HepG2 (cell line): ENCODE data around the gene ASPHD1. TPM values are rescaled to one million over a fixed set of nuclear protein-coding genes. Genes with fewer than 3 reads are reported as not detected.

Experiments used
- ARID2 ChIP-seq: sonication (generic); formaldehyde crosslinking; IDR thresholded peaks from 2 replicates; pipeline ENCODE4 v1.8.1; 2022; ENCODE audit warnings: mild to moderate bottlenecking, missing genetic modification reagents, borderline replicate concordance
- CREM ChIP-seq, 2 experiments: sonication (generic) in 1 of 2; formaldehyde crosslinking in 1 of 2; IDR thresholded peaks; 2 replicates each; pipeline versions ENCODE4 v1.4.0 to v1.6.1; 2016 to 2020; ENCODE audit warnings: antibody characterized with exemption in 1 of 2, mild to moderate bottlenecking in 1 of 2, missing genetic modification reagents in 1 of 2
- HHEX ChIP-seq: IDR thresholded peaks from 2 replicates; pipeline ENCODE4 v1.6.1; 2016; ENCODE audit warnings: control low read depth
- HIVEP1 ChIP-seq: sonication (generic); formaldehyde crosslinking; IDR thresholded peaks from 2 replicates; pipeline ENCODE4 v1.4.0; 2020; ENCODE audit warnings: mild to moderate bottlenecking, missing genetic modification reagents
- HMGA1 ChIP-seq: sonication (generic); formaldehyde crosslinking; conservative IDR thresholded peaks from 2 replicates; pipeline ENCODE4 v1.4.0; 2020; ENCODE audit warnings: missing genetic modification reagents
- KLF11 ChIP-seq: IDR thresholded peaks from 2 replicates; pipeline ENCODE4 v1.6.1; 2016; ENCODE audit warnings: missing compliant biosample characterization
- KLF15 ChIP-seq: sonication (generic); formaldehyde crosslinking; IDR thresholded peaks from 2 replicates; pipeline ENCODE4 v1.8.1; 2023; ENCODE audit warnings: borderline replicate concordance, mild to moderate bottlenecking, inconsistent platforms, missing genetic modification reagents, mixed read lengths
- NONO ChIP-seq, 2 experiments: fragments of 450-650 bp in 1 of 2; sonication (generic) in 1 of 2; formaldehyde crosslinking in 1 of 2; IDR thresholded peaks in 1 of 2; conservative IDR thresholded peaks in 1 of 2; 2 replicates each; pipeline versions ENCODE4 v1.6.1 to v1.8.0; 2017 to 2022; ENCODE audit warnings: mild to moderate bottlenecking in 1 of 2, missing genetic modification reagents in 1 of 2, moderate library complexity in 1 of 2
- TSC22D2 ChIP-seq: sonication (generic); formaldehyde crosslinking; IDR thresholded peaks from 2 replicates; pipeline ENCODE4 v1.5.1; 2020; ENCODE audit warnings: missing genetic modification reagents, mild to moderate bottlenecking, borderline replicate concordance
- ZMYM2 ChIP-seq: sonication (generic); formaldehyde crosslinking; IDR thresholded peaks from 2 replicates; pipeline ENCODE4 v1.8.0; 2022; ENCODE audit warnings: mild to moderate bottlenecking, missing genetic modification reagents
- ZNF20 ChIP-seq: sonication (generic); formaldehyde crosslinking; IDR thresholded peaks from 2 replicates; pipeline ENCODE4 v1.4.0; 2020; ENCODE audit warnings: mild to moderate bottlenecking, moderate library complexity, missing genetic modification reagents
- ZNF652 ChIP-seq: IDR thresholded peaks from 2 replicates; pipeline ENCODE4 v1.6.1; 2016; ENCODE audit warnings: low read depth, borderline replicate concordance
- ZNF766 ChIP-seq: sonication (generic); formaldehyde crosslinking; IDR thresholded peaks from 2 replicates; pipeline ENCODE4 v1.5.0; 2020; ENCODE audit warnings: missing genetic modification reagents, borderline replicate concordance
- polyA plus RNA-seq, 8 experiments: library from polyadenylated mRNA; depleted of rRNA in 3 of 8; stranded (reverse) in 7 of 8; unstranded in 1 of 8; fragments of >200 nt; fragmentation: Illumina TruSeq in 4 of 8; extraction: Trizol in 4 of 8; gene quantifications; 2 replicates each; pipeline versions ENCODE4 v1.2.1 to v1.2.3, GENCODE V29; 2011 to 2016; ENCODE audit warnings: low read depth in 4 of 8, missing spikeins in 1 of 8, mixed read lengths in 1 of 8; ENCODE audit not compliant: insufficient read depth in 1 of 8
- total RNA-seq, 5 experiments: library from RNA; depleted of rRNA; stranded (reverse); fragments of >200 nt; fragmentation: Illumina TruSeq; extraction: Trizol; gene quantifications; 2 replicates each; pipeline ENCODE4 v1.2.3, GENCODE V29; 2016; ENCODE audit warnings: low read depth in 1 of 5
- TF ChIP-seq, protein P1 (sequence below): sonication (generic); formaldehyde crosslinking; IDR thresholded peaks from 2 replicates; pipeline ENCODE4 v1.4.0; 2020; ENCODE audit warnings: missing genetic modification reagents; ENCODE audit errors: not compliant biosample characterization
- TF ChIP-seq, protein P2 (sequence below): sonication (generic); formaldehyde crosslinking; IDR thresholded peaks from 2 replicates; pipeline ENCODE4 v1.4.0; 2020; ENCODE audit warnings: missing genetic modification reagents
- TF ChIP-seq, protein P3 (sequence below): sonication (generic); formaldehyde crosslinking; conservative IDR thresholded peaks from 2 replicates; pipeline ENCODE4 v1.4.0; 2020; ENCODE audit warnings: missing genetic modification reagents
- TF ChIP-seq, protein P4 (sequence below): sonication (generic); formaldehyde crosslinking; IDR thresholded peaks from 2 replicates; pipeline ENCODE4 v1.8.0; 2022; ENCODE audit warnings: missing genetic modification reagents, mild to moderate bottlenecking, inconsistent platforms, borderline replicate concordance
- TF ChIP-seq, protein P5 (sequence below): sonication (generic); formaldehyde crosslinking; IDR thresholded peaks from 2 replicates; pipeline ENCODE4 v1.4.0; 2020; ENCODE audit warnings: low read depth, mild to moderate bottlenecking, missing genetic modification reagents
- TF ChIP-seq, protein P6 (sequence below): sonication (generic); formaldehyde crosslinking; IDR thresholded peaks from 2 replicates; pipeline ENCODE4 v1.4.0; 2020; ENCODE audit warnings: missing genetic modification reagents, mild to moderate bottlenecking, borderline replicate concordance

Gene ASPHD1
- total and polyA plus RNA-seq, 2 of the 13 experiments (the other 11 are each of a cell fraction or from before 2014, with no cell fraction given): 13.1 to 19.7 TPM

DNA sequence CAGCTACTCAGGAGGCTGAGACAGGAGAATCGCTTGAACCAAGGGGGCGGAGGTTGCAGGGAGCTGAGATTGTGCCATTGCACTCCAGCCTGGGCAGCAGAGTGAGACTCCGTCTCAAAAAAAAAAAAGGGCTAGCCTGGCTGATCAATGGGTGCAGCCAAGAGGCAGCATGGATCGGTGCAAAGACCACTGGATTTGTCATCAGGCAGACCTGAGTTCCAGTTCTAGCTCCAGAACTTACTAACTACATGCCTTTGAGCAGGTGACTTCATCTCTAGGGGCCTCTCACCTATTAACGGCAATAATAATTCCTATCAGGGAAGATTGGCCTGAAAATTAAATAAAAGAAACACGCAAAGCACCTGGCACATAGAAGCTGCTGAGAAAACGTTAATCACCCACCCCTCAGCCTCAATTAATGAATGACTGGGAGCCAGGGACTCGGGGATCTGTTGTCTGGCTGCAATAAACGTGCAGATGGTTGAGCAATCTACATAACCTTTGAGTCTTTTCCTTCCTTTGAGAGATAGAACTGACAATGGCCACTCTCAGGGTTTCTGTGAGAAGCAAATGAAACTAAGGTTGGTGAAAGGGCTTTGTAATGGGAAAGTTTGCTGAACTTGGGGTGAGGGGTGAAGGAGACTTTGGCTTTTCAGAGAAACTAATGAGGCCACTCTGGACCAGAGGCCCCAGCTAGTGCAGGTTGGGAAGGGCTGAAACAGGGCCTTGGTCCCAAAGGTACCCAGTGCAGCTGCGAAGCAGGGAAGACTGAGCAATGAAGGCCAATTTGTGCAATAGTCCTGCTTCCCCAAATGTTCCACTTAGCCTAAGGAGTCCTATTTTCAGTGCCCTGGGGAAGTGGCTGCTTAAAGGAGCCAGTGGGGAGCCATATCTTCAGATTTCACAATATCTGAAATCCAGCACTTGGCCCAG is 8.5 kb upstream of the ASPHD1 start (continued):
- TF ChIP-seq KLF15 (CRISPR knock-in tag) (no peak), ZNF652 (CRISPR knock-in tag) (no peak), HIVEP1 (CRISPR knock-in tag) (0 out of 2 replicates have a peak, but pooled peaks have one; percentile 46), ZMYM2 (peak; percentile 81), CREM (IDR thresholded peaks at IDR 0.05) (no peak), CREM (CRISPR knock-in tag; IDR thresholded peaks at IDR 0.05) (no peak), ZNF20 (CRISPR knock-in tag) (no peak), HHEX (CRISPR knock-in tag) (no peak), HMGA1 (no peak), NONO (IDR thresholded peaks at IDR 0.05) (no peak), NONO (CRISPR knock-in tag; conservative IDR thresholded peaks at IDR 0.05) (peak; percentile 51; the same call in 1 of the 2 replicates), KLF11 (CRISPR knock-in tag) (0 out of 2 replicates have a peak, but pooled peaks have one; percentile 55), ZNF766 (CRISPR knock-in tag) (0 out of 2 replicates have a peak, but pooled peaks have one; percentile 37), TSC22D2 (no peak), ARID2 (CRISPR knock-in tag) (no peak; the same call in 1 of the 2 replicates)
- TF ChIP-seq, protein P1, sequence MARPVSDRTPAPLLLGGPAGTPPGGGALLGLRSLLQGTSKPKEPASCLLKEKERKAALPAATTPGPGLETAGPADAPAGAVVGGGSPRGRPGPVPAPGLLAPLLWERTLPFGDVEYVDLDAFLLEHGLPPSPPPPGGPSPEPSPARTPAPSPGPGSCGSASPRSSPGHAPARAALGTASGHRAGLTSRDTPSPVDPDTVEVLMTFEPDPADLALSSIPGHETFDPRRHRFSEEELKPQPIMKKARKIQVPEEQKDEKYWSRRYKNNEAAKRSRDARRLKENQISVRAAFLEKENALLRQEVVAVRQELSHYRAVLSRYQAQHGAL: no peak
- TF ChIP-seq, protein P2, sequence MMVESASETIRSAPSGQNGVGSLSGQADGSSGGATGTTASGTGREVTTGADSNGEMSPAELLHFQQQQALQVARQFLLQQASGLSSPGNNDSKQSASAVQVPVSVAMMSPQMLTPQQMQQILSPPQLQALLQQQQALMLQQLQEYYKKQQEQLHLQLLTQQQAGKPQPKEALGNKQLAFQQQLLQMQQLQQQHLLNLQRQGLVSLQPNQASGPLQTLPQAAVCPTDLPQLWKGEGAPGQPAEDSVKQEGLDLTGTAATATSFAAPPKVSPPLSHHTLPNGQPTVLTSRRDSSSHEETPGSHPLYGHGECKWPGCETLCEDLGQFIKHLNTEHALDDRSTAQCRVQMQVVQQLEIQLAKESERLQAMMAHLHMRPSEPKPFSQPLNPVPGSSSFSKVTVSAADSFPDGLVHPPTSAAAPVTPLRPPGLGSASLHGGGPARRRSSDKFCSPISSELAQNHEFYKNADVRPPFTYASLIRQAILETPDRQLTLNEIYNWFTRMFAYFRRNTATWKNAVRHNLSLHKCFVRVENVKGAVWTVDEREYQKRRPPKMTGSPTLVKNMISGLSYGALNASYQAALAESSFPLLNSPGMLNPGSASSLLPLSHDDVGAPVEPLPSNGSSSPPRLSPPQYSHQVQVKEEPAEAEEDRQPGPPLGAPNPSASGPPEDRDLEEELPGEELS (CRISPR knock-in tag): peak; percentile 64; the same call in 1 of the 2 replicates
- TF ChIP-seq, protein P3, sequence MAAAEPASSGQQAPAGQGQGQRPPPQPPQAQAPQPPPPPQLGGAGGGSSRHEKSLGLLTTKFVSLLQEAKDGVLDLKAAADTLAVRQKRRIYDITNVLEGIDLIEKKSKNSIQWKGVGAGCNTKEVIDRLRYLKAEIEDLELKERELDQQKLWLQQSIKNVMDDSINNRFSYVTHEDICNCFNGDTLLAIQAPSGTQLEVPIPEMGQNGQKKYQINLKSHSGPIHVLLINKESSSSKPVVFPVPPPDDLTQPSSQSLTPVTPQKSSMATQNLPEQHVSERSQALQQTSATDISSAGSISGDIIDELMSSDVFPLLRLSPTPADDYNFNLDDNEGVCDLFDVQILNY (CRISPR knock-in tag): no peak
- TF ChIP-seq, protein P4, sequence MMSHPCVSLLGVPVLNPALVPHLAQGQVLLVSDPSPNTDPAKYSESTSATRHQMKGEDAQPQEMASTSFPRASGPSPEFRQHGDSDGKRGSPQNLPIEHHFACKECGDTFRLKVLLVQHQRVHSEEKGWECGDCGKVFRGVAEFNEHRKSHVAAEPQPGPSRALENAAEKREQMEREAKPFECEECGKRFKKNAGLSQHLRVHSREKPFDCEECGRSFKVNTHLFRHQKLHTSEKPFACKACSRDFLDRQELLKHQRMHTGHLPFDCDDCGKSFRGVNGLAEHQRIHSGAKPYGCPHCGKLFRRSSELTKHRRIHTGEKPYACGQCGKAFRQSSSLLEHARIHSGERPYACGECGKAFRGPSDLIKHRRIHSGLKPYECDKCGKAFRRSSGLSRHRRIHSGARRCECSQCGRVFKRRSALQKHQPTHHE (CRISPR knock-in tag): no peak
- TF ChIP-seq, protein P5, sequence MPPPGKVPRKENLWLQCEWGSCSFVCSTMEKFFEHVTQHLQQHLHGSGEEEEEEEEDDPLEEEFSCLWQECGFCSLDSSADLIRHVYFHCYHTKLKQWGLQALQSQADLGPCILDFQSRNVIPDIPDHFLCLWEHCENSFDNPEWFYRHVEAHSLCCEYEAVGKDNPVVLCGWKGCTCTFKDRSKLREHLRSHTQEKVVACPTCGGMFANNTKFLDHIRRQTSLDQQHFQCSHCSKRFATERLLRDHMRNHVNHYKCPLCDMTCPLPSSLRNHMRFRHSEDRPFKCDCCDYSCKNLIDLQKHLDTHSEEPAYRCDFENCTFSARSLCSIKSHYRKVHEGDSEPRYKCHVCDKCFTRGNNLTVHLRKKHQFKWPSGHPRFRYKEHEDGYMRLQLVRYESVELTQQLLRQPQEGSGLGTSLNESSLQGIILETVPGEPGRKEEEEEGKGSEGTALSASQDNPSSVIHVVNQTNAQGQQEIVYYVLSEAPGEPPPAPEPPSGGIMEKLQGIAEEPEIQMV (CRISPR knock-in tag): no peak
- TF ChIP-seq, protein P6, sequence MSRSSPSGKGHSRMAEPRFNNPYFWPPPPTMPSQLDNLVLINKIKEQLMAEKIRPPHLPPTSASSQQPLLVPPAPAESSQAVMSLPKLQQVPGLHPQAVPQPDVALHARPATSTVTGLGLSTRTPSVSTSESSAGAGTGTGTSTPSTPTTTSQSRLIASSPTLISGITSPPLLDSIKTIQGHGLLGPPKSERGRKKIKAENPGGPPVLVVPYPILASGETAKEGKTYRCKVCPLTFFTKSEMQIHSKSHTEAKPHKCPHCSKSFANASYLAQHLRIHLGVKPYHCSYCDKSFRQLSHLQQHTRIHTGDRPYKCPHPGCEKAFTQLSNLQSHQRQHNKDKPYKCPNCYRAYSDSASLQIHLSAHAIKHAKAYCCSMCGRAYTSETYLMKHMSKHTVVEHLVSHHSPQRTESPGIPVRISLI (CRISPR knock-in tag): peak; percentile 88
